Frontal cortex (tissue), 4 donors: ENCODE data around the gene HCN3. TPM values are rescaled to one million over a fixed set of nuclear protein-coding genes. Genes with fewer than 3 reads are reported as not detected.
A peak's percentile ranks its signal among the peaks of the same experiment; 100 is the strongest.
"Not testable (repeated sequence)": the region's sequence is repeated elsewhere in the genome, so short reads cannot be mapped to it uniquely, and the experiment has no call there.

Experiments
- DNase-seq, 2 donors: peaks; one replicate each; pipeline ENCODE4 v3.0.0; 2012; ENCODE audit warnings: low spot score in 2 of 2
- FAIRE-seq: peaks from 2 replicates; lab custom pipeline; 2012; peaks lifted over from hg19 to GRCh38; lab: Jason Lieb, UNC
- total RNA-seq: library from RNA; depleted of rRNA; stranded (reverse); fragments of >200 nt; gene quantifications from one replicate; pipeline ENCODE4 v1.2.3, GENCODE V29; 2014
- donor health status: control.
- donor health status: control.
- donor health status: control.

HCN3 gene
- total RNA-seq = 11.8 TPM

DNA sequence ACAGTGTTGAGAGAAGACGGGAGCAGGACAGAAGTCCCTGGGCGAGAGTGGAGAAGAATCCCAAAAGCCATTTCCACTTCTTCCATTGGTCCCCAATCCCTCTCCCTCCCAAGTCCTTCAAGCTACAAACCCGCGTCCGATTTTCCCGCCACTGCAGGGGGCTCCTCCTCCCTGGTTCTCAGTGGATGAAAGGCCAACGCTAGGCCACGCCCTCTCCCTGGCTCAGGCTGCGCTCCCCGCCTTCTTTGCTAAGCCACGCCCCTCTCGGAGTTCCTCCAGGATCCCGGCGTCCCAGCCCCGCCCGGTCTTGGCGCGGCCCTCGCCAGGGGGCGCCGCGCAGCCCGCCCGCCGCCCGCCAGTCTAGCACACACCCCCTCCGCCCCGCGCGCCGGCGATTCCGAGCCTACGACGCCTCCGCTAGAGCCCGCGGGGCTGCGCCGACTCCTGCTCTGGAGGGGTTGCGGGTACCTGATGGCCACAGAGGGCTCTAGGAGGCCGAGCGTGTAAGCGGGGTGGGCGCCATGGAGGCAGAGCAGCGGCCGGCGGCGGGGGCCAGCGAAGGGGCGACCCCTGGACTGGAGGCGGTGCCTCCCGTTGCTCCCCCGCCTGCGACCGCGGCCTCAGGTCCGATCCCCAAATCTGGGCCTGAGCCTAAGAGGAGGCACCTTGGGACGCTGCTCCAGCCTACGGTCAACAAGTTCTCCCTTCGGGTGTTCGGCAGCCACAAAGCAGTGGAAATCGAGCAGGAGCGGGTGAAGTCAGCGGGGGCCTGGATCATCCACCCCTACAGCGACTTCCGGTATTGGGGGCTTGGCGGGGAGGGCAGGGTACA is at the start of gene HCN3:
Gene HCN3 (plus strand): TSS at position 394 of the 832 bp plus-strand sequence. CDS start 128 bp downstream, at position 522.
- FAIRE-seq (no peak), DNase-seq (peak; percentile 98 to 100)

DNA sequence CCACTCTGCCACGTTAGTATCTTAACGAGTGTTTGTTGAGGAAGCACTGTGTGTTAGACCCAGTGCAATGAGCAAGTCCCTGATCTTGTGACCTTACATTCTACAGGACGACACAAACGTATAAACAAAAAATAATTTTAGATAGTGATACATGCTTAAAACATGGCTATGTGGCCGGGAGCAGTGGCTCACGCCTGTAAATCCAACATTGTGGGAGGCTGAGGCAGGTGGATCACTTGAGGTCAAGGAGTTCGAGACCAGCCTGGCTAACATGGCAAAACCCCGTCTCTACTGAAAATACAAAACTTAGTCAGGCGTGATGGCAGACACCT is 49.2 kb upstream of the HCN3 start:
- no peak for FAIRE-seq
- DNase-seq = no peak

DNA sequence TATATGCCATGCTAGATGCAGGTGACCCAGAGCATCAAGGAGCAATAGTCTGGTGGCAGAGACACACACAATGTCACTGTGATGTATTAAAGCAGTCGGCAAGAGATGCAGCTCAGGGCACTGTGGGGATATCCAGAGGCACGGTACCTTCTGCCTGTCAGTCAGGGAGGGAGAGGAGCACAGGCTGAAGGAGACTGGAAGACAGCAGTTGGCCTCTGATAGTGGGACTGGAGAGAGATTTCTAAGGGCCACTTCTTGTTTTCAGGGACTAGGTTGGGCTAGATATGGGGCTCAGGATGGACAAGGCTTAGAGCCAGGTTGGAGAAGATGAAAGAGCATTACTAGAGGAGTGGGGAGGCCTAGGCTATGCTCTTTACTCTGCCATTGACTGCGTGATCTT is 46.0 kb upstream of the HCN3 start:
- not testable (repeated sequence) for FAIRE-seq, DNase-seq

DNA sequence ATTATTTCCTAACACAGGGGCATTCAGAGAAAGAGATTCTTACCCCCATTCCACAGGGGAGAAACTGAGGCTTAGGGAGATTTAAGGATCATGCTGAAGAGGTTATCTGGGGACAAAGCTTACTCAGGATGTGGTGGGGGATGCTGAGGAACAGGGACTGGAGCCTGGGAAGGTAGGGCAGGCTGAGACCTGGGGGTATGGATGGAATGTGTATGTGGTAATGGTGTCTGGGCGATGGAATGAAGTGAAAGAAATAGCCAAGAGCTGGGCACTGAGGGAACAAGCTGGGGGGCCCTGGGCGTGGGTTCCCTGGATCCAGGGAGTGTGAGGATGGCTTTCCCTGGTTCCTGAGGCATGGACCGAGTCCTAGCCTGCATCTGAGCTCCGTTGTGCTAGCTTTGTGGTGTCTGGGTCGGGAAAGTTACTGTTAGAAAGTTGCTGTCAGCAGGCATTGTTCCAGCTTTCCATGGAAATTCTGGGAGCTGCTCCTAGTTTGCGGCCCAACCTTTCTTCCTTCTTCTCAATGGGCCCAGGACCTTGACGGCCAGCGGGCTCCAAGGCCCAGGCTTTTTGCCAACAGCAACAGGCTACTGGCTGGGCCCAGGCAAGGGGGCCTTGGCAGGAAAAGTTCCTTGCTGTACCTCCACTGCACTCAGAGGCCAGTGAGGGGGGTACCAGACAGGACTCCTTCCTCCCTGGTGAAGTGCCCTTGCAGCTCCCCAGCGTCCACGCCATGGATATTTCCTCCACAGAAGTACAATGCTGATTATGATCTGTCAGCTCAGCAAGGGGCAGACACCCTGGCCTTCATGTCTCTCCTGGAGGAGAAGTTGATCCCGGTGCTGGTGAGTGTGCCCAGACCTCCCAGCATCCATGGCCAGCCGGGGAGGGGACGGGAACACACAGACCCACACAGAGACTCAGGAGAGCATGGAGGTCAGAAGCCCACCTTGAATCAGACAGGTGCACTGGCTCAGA is 45.0 kb upstream of the HCN3 start:
- not testable (repeated sequence) for FAIRE-seq, DNase-seq

DNA sequence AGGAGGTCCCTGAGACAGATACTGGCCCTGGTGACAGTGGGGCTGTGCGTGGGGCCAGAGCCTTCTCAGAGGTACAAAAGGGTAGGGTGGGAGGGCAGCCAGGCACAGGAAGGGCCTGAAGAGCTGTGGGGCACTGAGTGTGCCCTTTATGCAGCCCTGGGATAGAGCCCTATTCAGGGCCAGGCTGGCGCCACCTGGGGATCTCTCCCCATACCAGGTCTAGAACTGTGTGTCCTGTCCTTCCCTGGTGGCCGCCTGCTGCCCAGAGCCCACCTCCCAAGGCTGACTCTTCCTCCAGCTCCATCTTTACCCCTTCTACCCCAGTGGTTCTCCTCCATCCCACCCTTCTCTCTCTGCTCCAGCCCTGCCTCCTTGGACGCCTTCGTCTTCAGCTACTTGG is 43.8 kb upstream of the HCN3 start:
- not testable (repeated sequence) for DNase-seq, FAIRE-seq

DNA sequence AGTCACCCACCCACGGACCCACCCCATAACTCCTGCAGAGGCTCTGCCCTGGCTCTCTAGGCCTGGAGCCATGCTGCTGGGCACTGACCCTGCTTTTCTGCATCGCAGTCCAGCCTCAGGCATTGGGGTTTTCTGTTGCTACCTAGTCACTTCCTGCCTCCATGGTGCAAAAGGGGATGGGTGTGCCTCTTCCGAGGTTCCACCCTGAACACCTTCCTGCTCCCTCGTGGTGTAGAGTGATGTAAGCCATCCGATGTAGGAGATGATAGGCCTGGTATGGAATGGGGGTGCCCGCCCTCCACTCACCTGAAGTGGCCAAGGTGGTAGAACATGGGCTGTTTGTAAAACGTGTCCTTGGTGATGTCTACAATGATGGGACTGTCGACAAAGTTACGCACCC is 41.9 kb upstream of the HCN3 start:
- DNase-seq, FAIRE-seq: not testable (repeated sequence)

DNA sequence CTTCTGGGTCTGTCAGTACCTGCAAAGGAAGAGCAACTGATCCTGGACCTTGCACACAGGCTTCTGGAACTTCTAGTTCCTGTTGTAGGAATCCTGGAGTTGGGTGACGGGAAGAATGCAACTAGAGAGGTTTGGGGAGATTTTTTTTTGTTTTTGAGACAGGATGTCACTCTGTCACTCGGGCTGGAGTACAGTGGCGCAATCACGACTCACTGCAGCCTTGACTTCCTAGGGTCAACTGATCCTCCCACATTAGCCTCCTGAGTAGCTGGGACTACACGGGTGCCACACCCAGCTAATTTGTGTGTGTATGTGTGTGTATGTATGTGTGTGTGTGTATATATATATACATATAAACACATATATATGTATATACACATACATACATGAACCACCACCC is 40.8 kb upstream of the HCN3 start:
- DNase-seq (no peak), FAIRE-seq (no peak)

DNA sequence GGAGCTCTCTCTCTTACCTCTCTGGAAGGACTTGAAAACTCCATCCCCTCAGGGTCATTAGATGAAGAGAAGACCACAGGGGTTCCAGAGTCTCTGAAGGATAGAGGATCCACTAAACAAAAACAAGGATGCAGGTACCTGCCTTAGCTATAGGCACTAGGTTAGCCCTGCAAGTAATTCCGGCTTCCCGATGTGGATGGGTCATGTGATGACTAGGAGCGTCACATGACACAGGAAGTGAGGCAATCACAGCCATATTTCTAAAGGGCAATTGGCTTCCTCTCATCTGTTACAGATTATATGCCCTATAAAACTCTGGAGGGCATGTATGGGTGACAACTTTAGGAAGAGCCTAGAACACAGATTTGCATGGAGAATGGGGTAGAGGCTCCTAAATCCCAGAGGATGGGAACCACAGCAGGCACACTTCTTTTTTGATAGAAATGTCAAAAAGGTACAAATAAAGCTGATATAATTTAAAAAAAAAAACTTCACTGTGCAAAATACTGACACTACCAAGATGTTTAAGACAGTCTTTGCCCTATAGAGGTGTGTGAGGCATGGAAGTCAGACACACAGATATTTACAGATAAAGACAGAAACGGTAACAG is 36.1 kb upstream of the HCN3 start:
- peak; percentile 78 to 82 for DNase-seq
- no peak for FAIRE-seq

DNA sequence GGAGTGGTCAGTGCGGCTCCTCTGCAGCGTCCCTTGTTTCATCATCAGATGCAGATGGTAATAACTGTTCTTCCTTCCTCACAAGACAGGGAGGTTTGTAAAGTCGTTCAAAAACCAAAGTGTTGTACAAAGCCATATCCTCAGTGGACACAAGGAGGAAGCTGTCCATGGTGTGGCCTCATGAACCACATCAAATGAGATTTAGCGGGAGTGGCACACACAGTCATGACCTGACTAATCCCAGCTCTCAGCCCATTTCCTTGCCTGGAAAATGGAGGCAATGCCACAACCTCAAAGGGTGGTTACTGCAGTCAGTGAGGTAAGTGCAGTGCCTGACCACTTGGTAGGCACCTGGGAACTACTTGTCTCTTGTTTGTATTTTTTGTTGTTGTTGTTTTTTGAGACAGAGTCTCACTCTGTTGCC is 35.4 kb upstream of the HCN3 start:
- DNase-seq (no peak), FAIRE-seq (no peak)

DNA sequence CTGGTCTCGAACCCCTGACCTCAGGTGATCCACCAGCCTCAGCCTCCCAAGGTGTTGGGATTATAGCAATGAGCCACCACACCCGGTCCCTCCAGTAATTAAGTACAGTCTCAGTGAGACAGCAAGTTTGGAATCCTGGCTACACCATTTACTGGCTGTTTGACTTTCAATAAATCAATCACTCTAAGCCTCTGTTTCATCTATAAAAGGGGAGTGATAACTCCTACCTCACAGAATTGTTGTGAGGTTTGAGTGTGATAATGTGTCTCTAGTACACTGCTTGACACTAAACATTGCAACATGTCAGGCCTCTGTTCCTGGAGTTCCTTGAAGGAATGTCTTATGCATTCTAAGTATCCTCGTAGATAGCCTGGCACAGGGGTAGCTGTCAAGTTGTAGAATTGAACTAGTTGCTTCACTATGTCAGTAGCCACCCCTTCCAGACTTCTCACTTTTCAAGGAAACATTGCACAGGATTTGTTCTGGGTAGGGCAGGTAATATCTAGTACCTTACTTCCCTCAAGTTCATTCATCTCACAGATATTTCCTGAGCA is 34.4 kb upstream of the HCN3 start:
- FAIRE-seq = no peak
- no peak for DNase-seq

DNA sequence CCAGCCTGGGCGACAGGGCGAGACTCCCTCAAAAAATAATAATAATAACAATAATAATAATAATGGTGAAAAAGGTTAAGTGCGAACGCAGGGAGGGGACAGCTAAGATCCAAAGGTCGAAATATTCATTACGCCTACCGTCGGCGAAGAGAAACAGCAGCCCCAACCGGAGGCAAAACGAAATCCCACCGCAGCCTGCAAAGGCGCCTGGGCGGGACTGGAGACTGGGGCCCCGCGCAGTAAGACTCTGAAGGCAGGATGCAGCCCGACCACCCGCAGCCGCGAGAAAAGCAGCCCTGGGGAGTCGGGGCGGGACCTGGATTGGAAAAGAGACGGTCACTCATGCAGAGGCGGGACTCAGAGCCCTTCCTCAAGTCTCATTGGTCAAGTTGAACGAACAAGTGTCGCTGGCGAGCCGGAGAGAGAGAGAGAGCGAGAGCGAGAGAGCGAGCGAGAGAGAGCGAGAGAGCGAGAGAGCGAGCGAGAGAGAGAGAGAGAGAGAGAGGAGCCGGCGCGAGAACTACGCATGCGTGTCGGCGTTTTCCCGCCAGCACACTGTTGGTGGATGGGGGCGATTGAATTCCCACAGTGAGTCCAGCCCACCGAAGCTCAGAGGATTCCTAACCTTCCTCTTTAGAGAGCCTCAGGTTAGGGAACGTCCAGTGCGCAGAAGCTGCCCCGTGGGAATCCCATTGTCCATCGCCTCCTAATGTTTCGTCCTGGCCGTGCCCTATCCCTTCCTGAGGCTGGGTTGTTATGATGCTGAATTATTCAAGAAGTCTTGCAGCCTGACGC is 32.7 kb upstream of the HCN3 start:
- peak; percentile 87 to 94 for DNase-seq
- no peak for FAIRE-seq

DNA sequence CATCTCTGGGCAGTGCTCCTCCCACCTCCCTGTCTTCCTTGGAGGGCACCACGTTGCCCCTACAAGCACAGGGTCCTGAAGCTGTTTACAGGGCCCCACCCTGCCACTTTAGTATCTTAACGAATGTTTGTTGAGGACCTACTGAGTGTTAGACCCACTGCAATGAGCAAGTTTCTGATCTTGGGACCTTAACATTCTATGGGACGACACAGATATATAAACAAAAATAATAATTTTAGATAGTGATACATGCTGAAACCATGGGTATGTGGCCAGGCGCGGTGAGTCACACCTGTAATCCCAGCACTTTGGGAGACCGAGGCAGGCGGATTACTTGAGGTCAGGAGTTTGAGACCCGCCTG is 32.1 kb upstream of the HCN3 start:
- FAIRE-seq (no peak), DNase-seq (no peak)

DNA sequence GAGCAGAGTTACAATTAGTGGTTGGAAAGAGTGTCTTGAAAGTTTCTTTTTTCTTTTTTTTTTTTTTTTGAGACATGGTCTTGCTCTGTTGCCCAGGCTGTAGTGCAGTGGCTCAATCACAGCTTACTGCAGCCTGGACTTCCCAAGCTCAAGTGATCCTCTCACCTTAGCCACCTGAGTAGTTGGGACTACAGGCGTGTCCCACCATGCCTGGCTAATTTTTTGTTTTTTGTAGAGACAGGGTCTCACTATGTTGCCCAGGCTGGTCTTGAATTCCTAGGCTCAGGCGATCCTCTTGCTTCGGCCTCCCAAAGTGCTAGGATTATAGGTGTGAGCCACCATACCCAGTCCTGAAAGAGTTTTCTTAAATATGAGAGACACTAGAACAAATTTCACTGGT is 30.5 kb upstream of the HCN3 start:
- not testable (repeated sequence) for DNase-seq, FAIRE-seq

DNA sequence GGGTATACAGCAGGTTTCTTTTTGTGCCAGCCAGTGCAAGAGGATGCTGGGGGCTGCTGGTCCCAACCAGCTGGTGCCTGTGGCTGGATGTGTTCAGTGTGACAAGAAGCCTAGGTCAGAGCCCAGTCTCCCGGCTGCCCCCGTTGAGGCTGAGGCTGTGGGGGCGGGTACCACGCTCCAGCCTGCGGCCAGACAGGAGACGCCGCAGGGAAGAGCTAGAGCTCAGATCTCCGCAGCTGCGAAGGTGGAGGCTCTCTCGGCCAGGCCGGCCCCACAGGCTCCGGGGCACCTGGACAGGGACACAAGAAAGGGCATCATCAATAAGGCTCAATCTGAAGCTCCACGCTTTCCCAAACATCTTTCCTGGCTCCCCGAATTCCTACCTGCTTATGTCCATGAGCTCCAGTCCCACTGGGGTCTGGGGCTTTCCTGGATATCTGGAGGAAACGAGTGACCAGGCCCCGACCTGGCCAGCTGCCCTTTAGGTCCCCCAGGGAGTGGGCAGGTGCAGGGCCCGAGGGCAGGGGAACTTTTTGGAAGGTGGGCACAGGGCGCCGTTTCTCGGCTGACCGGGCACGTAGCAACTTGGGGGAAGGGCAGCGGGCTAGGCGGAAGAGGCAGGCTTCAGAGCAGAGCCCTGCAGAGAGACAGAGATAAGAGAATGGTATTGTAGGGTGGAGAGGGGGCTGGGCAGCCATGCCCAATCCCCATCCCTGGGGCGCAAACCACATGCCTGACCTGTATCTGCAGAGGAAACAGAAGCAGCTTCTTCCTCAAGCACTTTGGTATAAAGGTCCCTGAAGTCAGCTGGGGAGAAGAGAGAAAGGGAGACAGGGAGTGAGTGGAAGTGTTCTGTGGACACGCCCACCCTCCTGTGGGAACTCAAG is 29.4 kb upstream of the HCN3 start:
- no peak for DNase-seq
- FAIRE-seq = no peak

DNA sequence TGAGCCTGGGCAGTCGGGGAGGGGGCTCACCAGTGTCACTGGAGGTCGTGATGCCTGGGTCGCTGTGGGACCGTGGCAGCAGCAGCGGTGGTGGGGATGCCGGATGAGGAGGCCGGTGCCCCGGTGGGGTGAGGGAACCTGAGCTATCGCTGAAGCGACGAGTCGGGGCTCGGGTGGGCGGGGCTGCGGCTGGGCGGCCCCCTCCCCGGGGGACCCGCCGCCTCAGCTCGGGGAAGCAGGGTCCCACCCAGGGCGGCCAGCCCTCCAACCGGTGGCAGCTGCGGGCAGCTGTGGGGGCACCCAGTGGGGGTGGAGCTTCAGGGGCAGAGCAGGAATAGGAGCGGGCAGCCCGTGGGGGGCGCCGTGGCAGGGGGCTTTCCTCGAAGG is 27.0 kb upstream of the HCN3 start:
- FAIRE-seq = no peak
- DNase-seq = no peak

DNA sequence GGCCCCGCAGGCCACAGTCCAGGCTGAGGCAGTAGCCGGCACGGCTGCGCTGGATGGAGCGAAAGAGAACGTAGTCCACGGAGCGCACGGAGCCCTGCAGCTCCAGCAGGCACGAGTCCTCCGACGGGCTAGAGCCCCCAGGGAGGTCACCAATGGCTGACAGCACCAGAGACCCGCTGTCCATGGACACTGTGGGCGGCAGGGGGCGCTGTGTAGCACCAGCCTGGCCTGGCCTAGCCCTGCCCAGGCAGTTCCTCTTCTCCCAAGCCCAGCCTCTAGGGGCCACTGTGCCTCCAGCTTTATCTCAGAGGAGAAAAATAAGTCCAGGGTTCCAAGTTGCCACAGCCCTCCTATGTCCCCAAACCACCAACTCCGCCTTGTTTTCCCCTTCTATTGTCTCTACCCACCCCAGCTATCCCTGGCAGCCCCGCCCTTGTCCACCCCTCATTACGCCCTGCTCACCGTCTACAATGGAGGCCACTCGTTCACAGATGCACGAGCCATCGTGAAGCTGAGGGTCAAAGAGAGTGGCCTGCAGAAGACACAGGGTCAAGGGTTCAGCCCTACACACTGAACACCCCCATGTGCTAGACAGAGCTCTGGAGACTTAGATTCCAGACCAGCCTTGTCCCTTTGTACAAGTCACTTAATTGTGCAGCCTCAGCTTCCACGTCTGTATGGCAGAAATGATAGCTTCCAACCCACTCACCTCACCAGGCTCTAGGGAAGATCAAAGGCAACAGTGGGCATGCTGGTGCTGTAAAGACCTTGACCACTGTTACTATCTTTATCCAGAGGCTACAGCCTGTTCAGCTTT is 26.4 kb upstream of the HCN3 start:
- no peak for FAIRE-seq
- DNase-seq = peak; percentile 94 to 98

DNA sequence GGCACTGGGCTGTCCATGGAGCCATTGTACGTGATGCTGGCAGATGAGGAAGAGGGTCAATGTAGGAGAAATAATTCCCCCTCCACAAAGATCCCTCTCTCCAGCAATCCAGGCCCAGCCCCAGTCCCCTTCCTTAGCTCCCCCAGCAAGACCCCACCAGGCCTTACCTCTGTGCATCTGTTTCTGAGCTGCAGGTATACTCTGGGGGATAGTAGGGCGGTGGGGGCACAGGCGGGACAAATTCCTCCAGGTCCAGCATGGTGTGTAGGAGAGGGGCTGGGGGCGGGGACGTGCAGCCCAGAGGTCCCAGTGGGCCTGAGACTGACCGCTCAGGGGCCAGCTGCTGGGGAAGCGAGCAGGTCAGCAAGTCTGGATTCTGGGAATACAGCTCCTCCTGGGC is 25.7 kb upstream of the HCN3 start:
- DNase-seq (no peak), FAIRE-seq (no peak)

DNA sequence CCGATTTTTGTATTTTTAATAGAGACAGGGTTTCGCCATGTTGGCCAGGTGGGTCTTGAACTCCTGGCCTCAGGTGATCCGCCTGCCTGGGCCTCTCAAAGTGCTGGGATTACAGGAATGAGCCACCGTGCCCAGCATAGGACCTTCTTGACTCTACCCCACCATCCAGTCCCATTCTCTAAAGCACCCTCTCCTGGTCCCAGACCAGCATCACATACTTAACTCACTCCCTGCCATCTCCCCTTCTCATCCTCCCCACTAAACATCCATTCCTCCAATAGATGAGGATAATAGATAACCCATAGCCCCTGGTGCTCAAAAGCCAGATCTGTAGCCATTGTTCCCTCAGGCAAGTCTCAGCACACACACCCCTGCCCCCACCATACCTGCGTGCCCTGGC is 24.1 kb upstream of the HCN3 start:
- FAIRE-seq = no peak
- no peak for DNase-seq
